Nephron (organoid): ENCODE data around the gene BMERB1.

Experiments
- H3K27ac Mint-ChIP-seq, 3 experiments: 2 replicates each; pipeline ENCODE4 v1.8.0; 2020; ENCODE audit warnings: mixed read lengths in 3 of 3, mild to moderate bottlenecking in 2 of 3, moderate library complexity in 1 of 3
- H3K27me3 Mint-ChIP-seq: 2 replicates; pipeline ENCODE4 v1.8.0; 2021; ENCODE audit warnings: low read depth, mild to moderate bottlenecking, moderate library complexity, mixed read lengths
- H3K36me3 Mint-ChIP-seq: 2 replicates; pipeline ENCODE4 v1.8.0; 2020; ENCODE audit warnings: low read depth, mixed read lengths
- H3K4me1 Mint-ChIP-seq: 2 replicates; pipeline ENCODE4 v1.8.0; 2020; ENCODE audit warnings: mixed read lengths
- H3K4me3 Mint-ChIP-seq, 3 experiments: 2 replicates each; pipeline ENCODE4 v1.8.0; 2020; ENCODE audit warnings: mild to moderate bottlenecking in 3 of 3, mixed read lengths in 3 of 3, moderate library complexity in 2 of 3
- H3K9me3 Mint-ChIP-seq: 2 replicates; pipeline ENCODE4 v1.8.0; 2020; ENCODE audit warnings: mixed read lengths
- CTCF ChIP-seq, 3 experiments: fragments of 200-600 bp; sonication (generic); IDR thresholded peaks; one replicate each; pipeline ENCODE4 v1.5.0; 2021; ENCODE audit warnings: antibody characterized with exemption in 3 of 3; ENCODE audit not compliant: unreplicated experiment in 3 of 3

The BMERB1 gene

GRCh38 chr16:15594711-15595320 is 160.4 kb downstream of the BMERB1 start:
- Mint-ChIP-seq H3K27me3 (peaks cover 4% of the 10 kb centered on the region), H3K27ac (no peak overlapping the region), H3K4me3 (no peak overlapping the region), H3K4me1 (peaks cover 4% of the 10 kb centered on the region), H3K36me3 (peaks cover 78% of the 10 kb centered on the region), H3K9me3 (peaks cover 3% of the 10 kb centered on the region)
- TF ChIP-seq CTCF (IDR thresholded peaks at IDR 0.05; ENCODE audit: unreplicated experiment in 3 of 3): no peak

- Mint-ChIP-seq H3K27me3 (peaks cover 4% of the 10 kb centered on the region), H3K36me3 (peaks cover 87% of the 10 kb centered on the region), H3K27ac (no peak overlapping the region), H3K4me3 (no peak overlapping the region), H3K9me3 (no peaks in the 10 kb centered on the region), H3K4me1 (no peaks in the 10 kb centered on the region)
- TF ChIP-seq CTCF (IDR thresholded peaks at IDR 0.05; ENCODE audit: unreplicated experiment in 3 of 3): no peak
These were observed 162.7 kb downstream of the BMERB1 start for GRCh38 chr16:15597135-15597534.

GRCh38 chr16:15597822-15598647 is 163.6 kb downstream of the BMERB1 start:
- H3K36me3 Mint-ChIP-seq: peaks cover 88% of the 10 kb centered on the region
- no peaks in the 10 kb centered on the region for H3K4me1 Mint-ChIP-seq
- no peak overlapping the region for H3K4me3 Mint-ChIP-seq
- no peak overlapping the region for H3K27ac Mint-ChIP-seq
- TF ChIP-seq CTCF (IDR thresholded peaks at IDR 0.05; ENCODE audit: unreplicated experiment in 3 of 3): no peak
- H3K27me3 Mint-ChIP-seq: peaks cover 4% of the 10 kb centered on the region
- no peaks in the 10 kb centered on the region for H3K9me3 Mint-ChIP-seq

GRCh38 chr16:15598648-15599190 is 164.3 kb downstream of the BMERB1 start:
- Mint-ChIP-seq H3K4me1 (no peaks in the 10 kb centered on the region), H3K27ac (no peak overlapping the region), H3K36me3 (peaks cover 88% of the 10 kb centered on the region), H3K4me3 (no peak overlapping the region), H3K27me3 (peaks cover 3% of the 10 kb centered on the region), H3K9me3 (no peaks in the 10 kb centered on the region)
- TF ChIP-seq CTCF (IDR thresholded peaks at IDR 0.05; ENCODE audit: unreplicated experiment in 3 of 3): no peak

GRCh38 chr16:15599303-15600070 is 165.1 kb downstream of the BMERB1 start:
- Mint-ChIP-seq H3K36me3 (peaks cover 88% of the 10 kb centered on the region), H3K4me1 (no peaks in the 10 kb centered on the region), H3K4me3 (no peak overlapping the region), H3K27ac (no peak overlapping the region), H3K27me3 (no peaks in the 10 kb centered on the region), H3K9me3 (no peaks in the 10 kb centered on the region)
- TF ChIP-seq CTCF (IDR thresholded peaks at IDR 0.05; ENCODE audit: unreplicated experiment in 3 of 3): no peak
